IMR-90 (cell line): Measurements from ENCODE around the gene ZNF567.

Experiments
- BHLHE40 ChIP-seq: fragments of 150-350 bp; IDR thresholded peaks from 2 replicates; pipeline ENCODE4 v1.6.1; 2016; ENCODE audit warnings: mild to moderate bottlenecking, low read depth, low read length
- CEBPB ChIP-seq: IDR thresholded peaks from 2 replicates; pipeline ENCODE4 v1.6.1; 2012; ENCODE audit warnings: low read depth, low read length, improper control_type of control experiment
- CTCF ChIP-seq: conservative IDR thresholded peaks from 2 replicates; pipeline ENCODE4 v1.5.1; 2012; ENCODE audit warnings: mild to moderate bottlenecking, low read depth, low read length, improper control_type of control experiment
- ELK1 ChIP-seq: fragments of 150-350 bp; IDR thresholded peaks from 2 replicates; pipeline ENCODE4 v1.6.1; 2016; ENCODE audit warnings: low read depth, mild to moderate bottlenecking, low read length, moderate library complexity, borderline replicate concordance
- MAZ ChIP-seq: IDR thresholded peaks from 2 replicates; pipeline ENCODE4 v1.6.1; 2012; ENCODE audit warnings: low read depth, mild to moderate bottlenecking, low read length, improper control_type of control experiment, moderate library complexity, borderline replicate concordance
- NFE2L2 ChIP-seq: fragments of 150-350 bp; IDR thresholded peaks from 2 replicates; pipeline ENCODE4 v1.6.1; 2016; ENCODE audit warnings: low read depth, mild to moderate bottlenecking, low read length
- POLR2A ChIP-seq: IDR thresholded peaks from 2 replicates; pipeline ENCODE4 v1.6.1; 2012; ENCODE audit warnings: mild to moderate bottlenecking, low read depth, low read length
- RAD21 ChIP-seq: IDR thresholded peaks from 2 replicates; pipeline ENCODE4 v1.6.1; 2012; ENCODE audit warnings: low read length, improper control_type of control experiment
- RCOR1 ChIP-seq: IDR thresholded peaks from 2 replicates; pipeline ENCODE4 v1.6.1; 2012; ENCODE audit warnings: mild to moderate bottlenecking, low read length, improper control_type of control experiment; ENCODE audit not compliant: insufficient replicate concordance
- RFX5 ChIP-seq: IDR thresholded peaks from 2 replicates; pipeline ENCODE4 v1.8.0; 2012; ENCODE audit warnings: low read depth, mild to moderate bottlenecking, low read length, moderate library complexity
- SMC3 ChIP-seq: fragments of 150-350 bp; IDR thresholded peaks from 2 replicates; pipeline ENCODE4 v1.6.1; 2016; ENCODE audit warnings: low read depth, mild to moderate bottlenecking, antibody characterized with exemption, low read length, moderate library complexity
- USF2 ChIP-seq: fragments of 150-350 bp; IDR thresholded peaks from 2 replicates; pipeline ENCODE4 v1.6.1; 2017; ENCODE audit warnings: mild to moderate bottlenecking, antibody characterized with exemption, low read length, low read depth

- TF ChIP-seq CTCF (no peak), POLR2A (no peak), NFE2L2 (no peak), USF2 (no peak), BHLHE40 (no peak), CEBPB (no peak), SMC3 (no peak), RAD21 (no peak), MAZ (no peak), RFX5 (no peak), RCOR1 (no peak), ELK1 (no peak)
Measured at GRCh38 chr19:36638862-36639510, 48.4 kb upstream of the ZNF567 start.
